Measurements from ENCODE around the gene C3orf33. TPM values are rescaled to one million over a fixed set of nuclear protein-coding genes. Genes with fewer than 3 reads are reported as not detected.
"Not testable (repeated sequence)": the region's sequence is repeated elsewhere in the genome, so short reads cannot be mapped to it uniquely, and the experiment has no call there.

C3orf33 gene, protein sequence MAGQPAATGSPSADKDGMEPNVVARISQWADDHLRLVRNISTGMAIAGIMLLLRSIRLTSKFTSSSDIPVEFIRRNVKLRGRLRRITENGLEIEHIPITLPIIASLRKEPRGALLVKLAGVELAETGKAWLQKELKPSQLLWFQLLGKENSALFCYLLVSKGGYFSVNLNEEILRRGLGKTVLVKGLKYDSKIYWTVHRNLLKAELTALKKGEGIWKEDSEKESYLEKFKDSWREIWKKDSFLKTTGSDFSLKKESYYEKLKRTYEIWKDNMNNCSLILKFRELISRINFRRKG
- total RNA-seq (2014; rRNA removed; shearing (Covaris generic)) = 3.1 and 3.8 TPM in 2 replicates
- polyA plus RNA-seq (2015; cell fraction: cytosol; rRNA removed) = 3.4 and 4.1 TPM in 2 replicates
- polyA plus RNA-seq (2015; cell fraction: nucleus; rRNA removed) = 2.4 and 4.6 TPM in 2 replicates

DNA sequence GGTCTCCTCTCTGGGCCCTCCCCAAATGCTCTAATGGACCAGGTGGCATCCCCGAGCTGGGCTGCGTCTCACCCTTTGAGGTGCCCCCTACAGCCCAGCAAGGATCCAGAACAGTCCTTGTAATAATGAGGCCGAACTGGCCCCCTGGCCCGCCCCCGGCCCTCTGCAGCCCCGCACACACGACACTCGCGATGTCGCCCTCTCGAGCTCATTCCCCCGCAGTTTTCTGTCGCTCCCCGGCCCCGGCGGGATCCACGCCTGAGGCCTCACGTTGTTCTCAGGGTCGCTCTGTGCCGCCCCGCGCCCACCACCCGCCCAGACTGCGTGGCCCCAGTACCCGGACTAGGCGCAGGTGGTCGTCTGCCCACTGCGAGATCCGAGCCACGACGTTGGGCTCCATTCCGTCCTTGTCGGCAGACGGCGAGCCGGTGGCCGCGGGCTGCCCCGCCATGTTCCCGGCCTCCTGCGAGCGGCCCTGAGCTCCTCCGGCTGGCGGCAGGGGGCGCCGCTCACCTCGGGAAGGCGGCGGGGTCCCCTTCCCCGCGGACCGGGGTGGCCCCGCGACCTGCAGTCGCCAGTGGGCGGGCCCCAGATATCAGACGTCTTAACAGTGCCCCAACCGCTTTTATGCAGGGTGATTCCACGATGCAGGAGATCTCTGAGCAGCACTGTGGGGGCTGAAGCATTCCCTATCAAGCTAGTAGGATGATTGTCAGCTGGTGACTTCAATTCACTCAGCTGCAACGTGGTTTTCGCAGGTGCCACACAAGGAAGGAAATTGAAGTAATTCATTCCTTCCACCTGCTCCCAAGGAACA is at the start of gene C3orf33:
C3orf33 (minus strand) TSS at position 477 of the 817 bp plus-strand sequence; CDS start at position 451, 26 bp downstream.
- DNase-seq (ENCODE audit: low read depth) = peak; percentile 69

DNA sequence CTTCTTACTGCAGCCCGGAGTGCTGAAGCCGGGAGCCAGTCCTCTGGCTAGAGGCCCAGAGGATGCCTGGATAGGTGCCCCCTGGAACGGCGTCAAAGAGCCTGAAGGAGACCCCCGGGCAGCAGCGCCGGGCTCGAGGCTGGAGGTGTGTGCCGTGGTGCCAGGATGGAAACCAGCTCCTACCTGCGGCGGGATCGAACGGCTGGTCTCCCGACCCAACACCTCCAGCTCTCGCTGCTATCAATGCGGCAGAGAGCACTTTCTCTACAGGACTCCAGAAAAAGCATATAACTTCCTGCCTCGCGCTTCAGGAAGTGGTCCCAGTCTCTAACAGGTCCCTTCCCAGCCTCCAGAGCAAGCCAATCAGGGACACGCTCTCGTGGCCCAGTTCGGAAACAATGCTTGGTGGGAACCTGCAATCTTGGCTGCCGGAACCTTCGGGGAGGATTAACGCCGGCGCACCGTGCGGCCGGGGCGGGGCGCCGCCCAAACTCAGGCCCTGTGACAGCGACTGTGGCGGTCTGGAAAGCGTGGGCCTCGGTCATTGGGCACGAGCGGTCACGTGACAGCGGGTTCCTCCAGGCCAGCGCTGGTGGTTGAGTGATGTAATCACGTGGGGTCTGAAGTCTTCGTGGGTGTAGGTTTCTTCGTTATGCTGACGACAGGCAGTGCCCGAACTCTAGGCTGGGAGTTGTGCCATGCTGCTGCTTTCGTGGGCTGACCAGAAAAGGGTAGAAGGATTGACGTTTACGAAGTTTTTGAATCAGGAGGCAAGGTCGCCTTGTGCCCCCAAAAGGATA is 48.3 kb upstream of the C3orf33 start, which contains the start of gene SLC33A1:
SLC33A1 (minus strand) TSS at position 287 of the 800 bp plus-strand sequence. CDS start 430 bp downstream, outside the sequence.
- peak; percentile 100 for DNase-seq (ENCODE audit: low read depth)

DNA sequence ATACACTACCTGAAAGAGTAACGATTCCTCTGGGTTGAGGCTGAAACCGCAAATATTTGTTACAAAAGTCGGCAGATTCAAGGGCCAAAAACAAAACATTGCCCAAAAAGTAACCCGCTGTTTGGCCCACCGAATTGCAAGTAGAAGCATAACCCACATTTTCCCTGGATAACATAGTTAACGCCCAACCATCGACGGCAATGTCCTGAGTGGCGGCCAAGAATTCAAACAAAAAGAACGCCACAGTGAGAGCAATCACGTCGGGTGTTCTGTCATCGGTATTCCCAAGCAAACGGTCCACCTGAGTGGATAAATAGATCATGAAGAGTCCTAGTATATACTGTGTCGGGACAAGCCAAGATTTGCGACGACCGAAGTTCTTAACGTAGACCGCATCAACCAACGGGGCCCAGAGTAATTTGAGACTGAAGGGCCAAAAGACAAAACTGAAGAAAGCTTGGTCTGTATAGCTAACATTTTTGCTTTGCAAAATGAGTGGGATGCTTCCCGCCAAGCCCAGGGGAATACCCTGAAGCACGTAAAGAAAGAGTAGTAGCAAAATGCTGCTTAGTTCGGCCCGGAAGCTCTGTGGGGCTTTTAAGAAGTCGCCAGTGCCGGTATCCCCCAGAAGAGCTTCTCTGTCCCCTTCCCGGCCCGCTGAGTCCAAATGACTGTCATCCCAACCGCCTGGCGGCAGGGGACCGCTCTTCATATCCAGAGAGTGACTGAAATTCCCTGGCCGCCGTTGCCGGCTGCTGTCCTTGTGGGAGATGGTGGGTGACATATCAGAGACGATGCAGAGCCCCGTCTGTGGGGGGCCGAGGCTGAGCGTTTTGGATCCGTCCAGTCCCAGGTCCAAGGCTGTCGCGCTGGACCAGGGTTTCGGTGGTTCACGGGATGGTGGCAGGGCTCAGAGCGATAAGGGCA is 47.4 kb upstream of the C3orf33 start:
- DNase-seq (ENCODE audit: low read depth) = peak; percentile 11

DNA sequence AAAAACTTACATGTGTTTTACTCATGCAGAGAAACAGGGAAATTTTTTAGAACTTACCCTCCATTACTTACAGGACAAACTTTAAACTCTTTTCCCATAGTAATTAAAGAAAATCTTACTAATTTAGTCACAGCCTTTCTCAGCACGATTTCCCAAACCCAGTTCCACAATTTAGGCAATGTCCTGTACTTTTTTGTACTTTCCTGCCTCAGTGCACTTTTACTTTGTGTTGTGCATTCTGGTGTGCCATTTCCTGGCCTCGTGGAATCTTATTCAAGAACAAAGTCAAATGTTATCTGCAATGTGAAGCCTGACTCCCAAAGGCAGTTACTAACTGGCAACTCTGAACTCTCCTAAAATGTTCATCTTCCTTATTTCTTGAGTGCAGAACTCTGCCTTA is 46.3 kb upstream of the C3orf33 start:
- no peak for DNase-seq (ENCODE audit: low read depth)

DNA sequence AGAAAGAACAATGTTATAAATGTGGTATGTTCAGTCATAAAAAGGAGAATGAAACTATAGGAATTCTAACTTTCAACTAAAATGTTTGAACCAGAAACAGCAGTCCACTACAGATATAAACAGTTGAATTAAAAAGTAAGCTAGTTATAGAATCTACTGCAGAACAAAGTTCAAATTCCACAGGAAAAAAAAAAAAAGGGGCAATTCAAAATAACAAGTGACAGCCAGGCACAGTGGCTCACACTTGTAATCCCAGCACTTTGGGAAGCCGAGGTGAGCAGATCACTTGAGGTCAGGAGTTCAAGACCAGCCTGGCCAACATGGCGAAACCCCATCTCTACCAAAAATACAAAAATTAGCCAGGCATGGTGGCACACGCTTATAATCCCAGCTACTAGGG is 43.3 kb upstream of the C3orf33 start:
- DNase-seq (ENCODE audit: low read depth) = not testable (repeated sequence)

DNA sequence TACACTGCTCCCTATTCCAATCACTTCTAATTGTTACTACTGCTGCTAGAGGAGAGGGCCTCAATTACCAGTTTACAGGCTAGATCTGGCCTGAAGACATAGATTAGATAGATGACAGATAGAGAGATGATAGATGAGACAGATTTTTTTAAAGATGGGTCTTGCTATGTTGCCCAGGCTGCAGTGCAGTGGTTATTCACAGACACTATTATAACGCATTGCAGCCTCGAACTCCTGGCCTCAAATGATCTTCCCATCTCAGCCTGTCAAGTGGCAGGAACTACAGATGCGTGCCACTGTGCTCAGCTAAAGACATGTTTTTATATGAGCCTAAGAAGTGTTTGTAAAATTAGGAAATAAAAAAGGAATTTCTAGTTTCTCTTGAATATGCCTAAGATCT is 41.9 kb upstream of the C3orf33 start:
- DNase-seq (ENCODE audit: low read depth) = no peak

DNA sequence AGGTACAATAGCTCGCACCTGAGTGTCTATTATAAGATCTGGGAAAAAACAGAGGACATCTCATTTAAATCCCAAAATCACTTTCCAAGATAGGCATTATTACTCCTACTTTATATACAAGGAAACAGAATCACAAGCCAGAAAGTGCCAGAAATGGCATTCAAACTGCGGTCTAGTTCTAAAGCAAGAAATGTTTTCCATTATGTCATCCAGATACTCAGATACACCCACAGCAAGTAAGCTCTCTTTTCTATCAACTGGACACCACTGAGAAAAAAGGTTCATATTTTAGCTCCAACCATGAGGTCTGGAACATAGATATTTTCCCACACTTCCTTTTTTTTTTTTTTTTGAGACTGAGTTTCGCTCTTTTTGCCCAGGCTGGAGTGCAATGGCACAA is 40.0 kb upstream of the C3orf33 start:
- no peak for DNase-seq (ENCODE audit: low read depth)

DNA sequence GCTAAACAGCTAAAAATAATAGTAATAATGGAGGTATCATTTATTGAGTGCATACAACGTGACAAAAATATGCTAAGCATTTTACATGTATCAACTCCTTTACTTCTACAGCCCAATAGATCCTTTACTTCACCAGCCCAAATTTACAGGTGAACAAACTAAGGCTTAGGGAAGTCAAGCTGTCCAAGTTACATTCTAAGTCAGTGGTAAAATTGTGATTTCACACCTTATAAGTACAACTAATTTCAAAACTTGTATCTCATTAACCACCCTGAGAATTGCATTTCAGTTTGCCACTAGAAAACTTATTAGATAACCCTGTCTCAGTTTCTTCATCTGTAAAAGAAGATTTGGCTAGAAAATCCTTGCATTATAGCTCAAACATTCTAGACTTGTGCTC is 37.5 kb upstream of the C3orf33 start:
- DNase-seq (ENCODE audit: low read depth) = no peak

DNA sequence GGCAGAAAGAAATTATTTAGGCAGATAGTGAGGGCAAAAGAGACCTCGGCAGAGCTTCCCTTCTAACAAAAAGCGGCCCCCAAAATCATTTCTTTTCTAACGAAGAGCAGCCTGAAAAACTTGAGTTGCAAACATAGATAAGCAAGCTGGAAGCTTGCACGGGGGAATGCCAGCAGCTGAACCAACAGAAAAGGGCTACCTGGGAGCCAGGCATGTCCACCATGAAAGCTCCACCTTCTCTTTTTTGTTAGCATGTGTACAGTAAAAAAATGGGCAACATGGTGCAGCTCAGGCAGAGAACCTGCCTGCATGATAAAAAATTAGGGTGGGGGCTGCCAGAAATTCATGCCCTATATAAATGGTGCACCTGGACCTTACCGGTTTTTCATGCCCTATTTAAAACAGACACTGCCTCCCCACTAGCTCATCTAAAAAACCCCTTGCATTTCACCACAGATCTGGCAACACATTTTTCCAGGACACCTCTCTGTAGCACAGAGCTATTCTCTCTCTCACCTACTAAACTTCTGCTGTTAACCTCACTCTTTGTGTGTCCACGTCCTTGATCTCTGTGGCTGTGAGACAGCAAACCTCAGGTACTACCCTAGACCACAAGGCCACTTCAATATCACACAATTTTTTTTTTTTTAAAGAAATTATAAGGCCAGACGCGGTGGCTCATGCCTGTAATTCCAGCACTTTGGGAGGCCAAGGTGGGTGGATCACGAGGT is 29.4 kb upstream of the C3orf33 start:
- DNase-seq (ENCODE audit: low read depth) = no peak

DNA sequence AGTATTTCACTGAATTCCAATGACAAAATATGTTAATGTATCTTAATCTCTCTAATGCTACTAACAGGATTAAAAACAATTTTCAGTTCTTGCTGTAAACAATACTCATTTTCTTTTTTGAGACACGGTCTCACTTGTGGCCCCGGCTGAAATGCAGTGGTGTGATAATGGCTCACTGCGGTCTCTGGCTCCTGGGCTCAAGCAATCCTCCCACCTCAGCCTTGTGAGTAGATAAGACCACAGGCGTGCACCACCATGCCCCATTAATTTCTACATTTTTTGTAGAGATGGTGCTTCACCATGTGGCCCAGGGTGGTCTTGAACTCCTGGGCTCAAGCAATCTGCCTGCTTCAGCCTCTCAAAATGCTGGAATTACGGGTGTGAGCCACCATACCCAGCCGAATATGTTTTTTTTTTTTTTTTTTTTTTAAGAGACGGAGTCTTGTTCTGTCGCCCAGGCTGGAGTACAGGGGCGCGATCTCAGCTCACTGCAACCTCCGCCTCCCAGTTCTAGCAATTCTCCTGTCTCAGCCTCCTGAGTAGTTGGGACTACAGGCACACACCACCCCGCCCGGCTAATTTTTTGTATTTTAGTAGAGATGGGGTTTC is 22.5 kb upstream of the C3orf33 start:
- not testable (repeated sequence) for DNase-seq (ENCODE audit: low read depth)

DNA sequence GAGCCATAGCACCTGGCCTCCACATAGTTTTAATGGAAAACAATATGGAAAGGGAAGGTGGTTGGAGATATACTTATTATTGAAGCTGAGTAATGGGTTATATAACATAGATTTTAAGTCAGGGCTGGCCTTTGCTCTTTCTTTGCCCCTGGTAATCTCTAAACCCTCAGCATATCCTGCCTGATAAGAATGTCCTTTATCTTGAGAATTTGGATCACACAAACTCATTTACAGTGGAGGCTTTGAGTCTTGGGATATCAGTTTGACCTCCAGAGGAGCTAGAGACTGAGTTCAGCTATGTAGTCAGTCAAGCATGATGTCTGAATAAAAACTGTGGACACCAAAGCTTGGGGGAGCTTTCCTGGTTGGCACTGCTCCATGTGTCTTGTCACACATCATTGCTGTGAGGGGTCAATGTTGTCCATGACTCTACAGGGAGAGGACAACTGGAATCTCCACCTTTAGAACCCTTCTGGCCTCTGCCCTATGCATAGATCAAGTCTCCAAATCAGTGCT is 9.0 kb upstream of the C3orf33 start:
- no peak for DNase-seq (ENCODE audit: low read depth)

DNA sequence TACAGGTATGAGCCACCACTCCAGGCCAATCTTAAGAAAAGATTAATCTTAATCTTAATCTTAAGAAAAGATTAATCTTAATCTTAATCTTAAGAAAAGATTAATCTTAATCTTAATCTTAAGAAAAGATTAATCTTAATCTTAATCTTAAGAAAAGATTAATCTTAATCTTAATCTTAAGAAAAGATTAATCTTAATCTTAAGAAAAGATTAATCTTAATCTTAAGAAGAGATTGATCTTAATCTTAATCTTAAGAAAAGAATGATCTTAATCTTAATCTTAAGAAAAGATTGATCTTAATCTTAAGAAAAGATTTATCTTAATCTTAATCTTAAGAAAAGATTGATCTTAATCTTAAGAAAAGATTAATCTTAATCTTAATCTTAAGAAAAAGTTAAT is 7.1 kb upstream of the C3orf33 start:
- DNase-seq (ENCODE audit: low read depth) = not testable (repeated sequence)

DNA sequence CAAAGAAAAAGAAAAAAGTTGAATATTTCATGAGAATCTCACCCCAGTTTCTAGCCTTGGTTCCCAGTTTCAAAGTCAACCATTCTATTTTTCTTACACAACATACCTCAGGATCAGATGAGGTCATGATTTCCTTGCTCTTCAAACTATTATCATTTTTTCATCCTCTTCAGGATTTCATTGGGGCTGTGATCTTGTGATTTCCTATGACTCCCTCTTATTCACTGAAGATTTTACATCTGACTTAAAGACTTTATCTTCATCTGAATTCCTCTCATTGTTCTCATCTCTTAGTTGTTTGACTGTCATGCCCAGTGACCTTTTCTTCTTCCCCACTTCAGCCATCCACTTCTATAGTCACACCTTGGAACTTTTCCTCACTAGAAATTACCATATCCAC is 3.1 kb upstream of the C3orf33 start:
- peak; percentile 71 for DNase-seq (ENCODE audit: low read depth)

DNA sequence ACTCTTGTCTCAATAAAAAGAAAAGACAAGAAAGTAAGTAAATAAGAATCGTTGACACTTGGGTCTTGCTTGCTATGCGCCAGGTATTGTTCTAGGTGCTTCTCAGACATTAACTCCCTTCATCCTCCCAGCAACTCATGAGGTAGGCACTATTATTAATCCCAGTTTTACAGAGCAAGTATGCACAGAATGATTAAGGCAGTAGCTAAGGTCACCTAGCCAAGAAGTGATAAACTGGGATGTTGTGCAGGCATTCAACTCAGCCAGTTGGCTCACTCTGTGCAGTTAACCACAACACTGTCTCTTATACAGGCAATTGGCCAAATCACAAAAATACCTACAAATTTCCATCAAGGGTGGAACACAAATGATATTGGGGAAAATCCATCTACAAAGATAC is 1.7 kb upstream of the C3orf33 start:
- no peak for DNase-seq (ENCODE audit: low read depth)

DNA sequence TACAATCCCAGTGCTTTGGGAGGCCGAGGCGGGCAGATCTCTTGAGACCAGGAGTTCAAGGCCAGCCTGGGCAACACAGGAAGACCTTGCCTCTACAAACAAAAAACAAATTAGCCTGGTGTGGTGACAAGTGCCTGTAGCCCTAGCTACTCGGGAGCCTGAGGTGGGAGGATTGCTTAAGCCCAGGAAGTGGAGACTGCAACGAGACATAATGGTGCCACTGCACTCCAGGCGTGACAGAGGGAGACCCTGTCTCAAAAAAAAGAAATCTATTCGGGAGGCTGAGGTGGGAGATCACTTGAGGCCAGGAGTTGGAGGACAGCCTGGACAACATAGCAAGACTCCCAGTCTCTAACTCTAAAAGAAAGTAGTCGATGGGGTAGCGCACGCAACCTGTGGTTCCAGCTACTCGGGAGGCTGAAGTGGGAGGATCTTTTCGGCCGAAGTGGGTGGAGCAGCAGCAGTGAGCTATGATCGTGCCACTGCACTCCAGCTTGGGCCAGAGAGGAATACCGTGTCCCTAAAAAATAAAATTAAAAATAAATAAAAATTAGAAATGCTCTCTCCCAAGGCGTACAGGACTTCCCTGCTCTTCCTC is 775 bp downstream of the C3orf33 start:
- DNase-seq (ENCODE audit: low read depth) = no peak

DNA sequence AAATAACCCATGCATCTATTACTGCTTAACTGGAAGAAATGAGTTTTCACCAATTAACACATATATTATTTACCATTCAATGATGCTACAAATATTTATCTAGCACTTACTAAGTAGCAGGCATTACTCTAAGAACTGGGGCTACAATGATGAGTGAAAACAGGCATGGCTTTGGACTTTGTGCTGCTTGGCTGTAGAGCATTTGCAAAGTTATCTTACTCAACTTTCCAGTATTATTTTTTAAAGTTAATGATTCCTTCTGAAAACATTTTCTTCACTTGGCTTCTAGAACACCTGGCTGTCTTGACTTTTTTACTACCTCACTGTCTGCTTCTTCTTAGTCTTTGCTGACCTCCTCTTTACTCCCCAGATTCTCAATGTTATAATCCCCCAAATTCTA is 1.8 kb downstream of the C3orf33 start:
- no peak for DNase-seq (ENCODE audit: low read depth)

DNA sequence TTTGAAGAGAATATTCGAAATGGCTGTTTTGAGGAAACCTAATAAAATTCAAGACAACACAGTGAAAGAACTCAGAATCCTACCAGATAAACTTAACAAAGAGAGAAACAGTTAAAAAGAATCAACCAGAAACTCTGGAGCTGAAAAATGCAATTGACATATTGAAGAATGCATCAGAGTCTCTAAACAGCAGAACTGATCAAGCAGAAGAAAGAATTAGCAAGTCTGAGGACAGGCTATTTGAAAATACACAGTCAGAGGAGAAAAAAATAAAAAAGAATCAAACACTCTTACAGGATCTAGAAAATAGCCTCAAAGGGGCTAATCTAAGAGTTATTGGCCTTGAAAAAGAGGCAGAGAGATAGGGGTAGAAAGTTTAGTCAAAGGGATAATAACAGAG is 13.5 kb downstream of the C3orf33 start:
- no peak for DNase-seq (ENCODE audit: low read depth)

DNA sequence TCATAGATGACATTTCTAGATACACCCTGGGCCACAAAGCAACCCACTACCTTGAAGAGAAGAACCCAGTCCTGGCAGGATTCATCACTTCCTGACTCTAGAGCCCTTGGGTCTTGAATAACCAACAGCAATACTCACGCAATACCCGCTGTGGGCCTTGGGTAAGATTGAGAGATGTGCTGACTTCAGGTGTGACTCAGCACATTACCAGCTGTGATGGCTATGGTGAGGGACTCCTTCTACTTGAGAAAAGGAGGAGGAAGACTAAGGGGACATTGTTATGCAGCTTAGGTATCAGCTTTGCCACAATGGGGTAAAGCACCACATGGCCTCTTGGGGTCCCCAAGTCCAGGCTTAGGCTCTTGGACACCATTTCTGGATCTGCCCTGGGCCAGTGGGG is 14.9 kb downstream of the C3orf33 start:
- peak; percentile 73 for DNase-seq (ENCODE audit: low read depth)
